GM21360 (cell line): ENCODE measurements around the gene DENND5A.
"Not testable (repeated sequence)": the region's sequence is repeated elsewhere in the genome, so short reads cannot be mapped to it uniquely, and the experiment has no call there.

Source experiments
- ATAC-seq: cut with Tn5 transposase; IDR thresholded peaks from one replicate; pipeline ENCODE4 v1.9.1; 2021; ENCODE audit warnings: mild to moderate bottlenecking, moderate library complexity; ENCODE audit not compliant: unreplicated experiment

DENND5A gene

DNA sequence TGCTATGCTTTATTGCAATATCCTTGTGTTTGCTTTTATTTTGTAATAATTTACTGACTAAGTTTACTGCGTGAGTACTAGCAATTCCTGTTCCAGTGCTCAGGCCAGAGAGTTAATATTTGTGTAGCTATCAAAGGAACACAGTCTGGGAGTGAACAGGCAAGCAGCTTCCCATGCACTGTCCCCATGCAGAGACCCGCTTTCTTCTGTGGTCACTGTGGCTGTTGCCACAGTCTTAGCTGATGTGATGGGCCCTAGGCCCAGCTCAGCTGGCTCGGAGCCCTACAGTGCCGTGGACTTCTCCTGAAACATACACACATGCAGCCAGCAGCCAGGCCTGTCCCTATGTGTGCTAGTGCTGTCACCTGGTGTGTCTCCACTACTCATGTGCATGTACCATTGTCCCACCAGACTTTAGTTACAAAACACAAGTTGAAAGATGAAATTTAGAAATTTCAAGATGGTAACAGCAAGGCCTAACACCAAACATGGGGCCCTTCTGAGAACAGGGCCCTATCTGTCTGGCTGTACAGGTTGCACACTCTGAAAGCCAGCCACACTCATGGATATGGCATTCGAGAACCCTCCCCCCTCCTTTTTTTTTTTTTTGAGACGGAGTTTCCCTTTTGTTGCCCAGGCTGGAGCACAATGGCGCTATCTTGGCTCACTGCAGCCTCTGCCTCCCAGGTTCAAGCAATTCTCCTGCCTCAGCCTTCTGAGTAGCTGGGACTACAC is 161.4 kb downstream of the DENND5A start:
- ATAC-seq: no peak

DNA sequence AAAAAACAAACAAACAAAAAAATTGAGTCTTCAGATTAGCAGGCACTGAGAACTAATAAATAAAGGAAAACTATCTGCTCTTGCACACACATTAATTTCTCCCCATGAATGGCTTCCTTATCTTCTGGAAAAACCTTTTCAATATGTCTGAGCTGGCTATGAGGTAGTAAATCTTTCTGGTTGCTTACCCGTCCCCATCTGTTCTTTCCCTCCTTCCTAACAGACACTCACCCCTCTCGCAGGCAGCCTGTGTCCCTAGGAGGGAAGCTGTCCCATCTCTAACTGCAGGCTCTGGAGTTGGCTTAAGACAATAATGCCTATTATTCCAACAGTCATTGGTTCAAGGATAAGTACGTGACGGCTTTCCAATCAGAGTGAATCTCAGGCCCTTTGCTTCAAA is 165.5 kb downstream of the DENND5A start:
- no peak for ATAC-seq

DNA sequence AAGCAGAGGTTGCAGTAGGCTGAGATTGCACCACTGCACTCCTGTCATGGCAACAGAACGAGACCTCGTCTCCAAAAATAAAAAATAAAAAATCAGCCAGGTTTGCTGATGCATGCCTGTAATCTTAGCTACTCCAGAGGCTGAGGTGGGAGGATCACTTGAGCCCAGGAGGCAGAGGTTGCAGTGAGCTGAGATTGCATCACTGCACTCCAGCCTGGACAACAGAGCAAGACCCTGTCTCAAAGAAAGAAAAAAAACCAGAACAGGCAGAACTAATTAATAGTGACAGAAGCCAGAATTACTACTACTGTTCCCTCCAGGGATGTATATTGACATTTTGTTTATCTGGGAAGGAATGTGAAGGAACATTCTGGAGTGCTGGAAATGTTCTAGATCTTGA is 166.7 kb downstream of the DENND5A start:
- not testable (repeated sequence) for ATAC-seq

DNA sequence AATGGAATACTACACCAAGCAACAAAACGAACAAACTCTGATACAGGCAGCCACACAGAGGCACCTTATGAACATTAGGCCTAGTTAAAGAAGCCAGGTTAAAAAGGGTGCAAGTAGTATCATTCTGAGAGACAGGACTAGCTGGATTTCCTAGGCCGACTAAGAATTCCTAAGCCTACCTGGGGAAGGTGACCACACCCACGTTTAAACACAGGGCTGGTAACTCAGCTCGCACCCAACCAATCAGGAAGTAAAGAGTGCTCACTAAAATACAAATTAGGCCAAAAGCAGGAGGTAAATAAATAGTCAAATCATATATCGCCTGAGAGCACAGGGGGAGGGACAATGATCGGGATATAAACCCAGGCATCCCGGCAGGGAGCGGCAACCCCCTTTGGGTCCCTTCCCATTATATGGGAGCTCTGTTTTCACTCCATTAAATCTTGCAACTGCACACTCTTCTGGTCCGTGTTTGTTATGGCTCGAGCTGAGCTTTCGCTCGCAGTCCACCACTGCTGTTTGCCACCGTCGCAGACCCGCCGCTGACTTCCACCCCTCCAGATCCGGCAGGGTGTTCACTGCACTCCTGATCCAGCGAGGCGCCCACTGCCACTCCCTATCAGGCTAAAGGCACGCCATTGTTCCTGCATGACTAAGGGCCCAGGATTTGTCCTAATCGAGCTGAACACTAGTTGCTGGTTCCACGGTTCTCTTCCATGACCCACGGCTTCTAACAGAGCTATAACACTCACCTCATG is 167.8 kb downstream of the DENND5A start:
- not testable (repeated sequence) for ATAC-seq

DNA sequence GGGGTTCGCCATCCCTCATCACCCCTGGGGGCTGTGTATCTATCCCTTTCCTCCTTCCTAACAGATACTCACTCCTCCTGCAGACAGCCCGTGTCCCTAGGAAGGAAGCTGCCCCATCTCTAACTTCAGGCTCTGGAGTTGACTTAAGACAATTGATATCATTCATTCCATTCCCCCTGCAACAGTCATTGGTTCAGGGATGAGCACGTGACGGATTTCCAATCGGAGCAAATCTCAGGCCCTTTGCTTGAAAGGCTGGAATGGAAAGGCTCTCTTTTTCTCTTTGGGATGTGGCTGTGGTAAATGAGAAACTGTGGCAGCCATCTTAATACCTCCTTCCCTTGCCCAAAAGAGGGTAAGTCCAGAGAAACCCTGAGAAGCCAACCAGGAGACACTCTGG is 168.7 kb downstream of the DENND5A start:
- ATAC-seq: no peak

DNA sequence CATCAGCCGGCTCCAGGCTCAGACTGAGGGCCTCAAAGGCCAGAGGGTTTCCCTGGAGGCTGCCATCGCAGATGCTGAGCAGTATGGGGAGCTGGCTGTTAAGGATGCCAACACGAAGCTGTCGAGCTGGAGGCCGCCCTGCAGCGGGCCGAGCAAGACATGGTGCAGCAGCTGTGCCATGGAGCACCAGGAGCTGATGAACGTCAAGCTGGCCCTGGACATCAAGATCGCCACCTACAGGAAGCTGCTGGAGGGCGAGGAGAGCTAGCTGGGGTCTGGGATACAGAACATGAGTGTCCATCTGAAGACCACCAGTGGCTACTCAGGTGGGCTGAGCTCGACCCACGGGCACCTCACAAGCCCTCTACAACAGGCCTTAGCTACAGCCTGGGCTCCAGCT is 169.7 kb downstream of the DENND5A start:
- ATAC-seq: no peak

DNA sequence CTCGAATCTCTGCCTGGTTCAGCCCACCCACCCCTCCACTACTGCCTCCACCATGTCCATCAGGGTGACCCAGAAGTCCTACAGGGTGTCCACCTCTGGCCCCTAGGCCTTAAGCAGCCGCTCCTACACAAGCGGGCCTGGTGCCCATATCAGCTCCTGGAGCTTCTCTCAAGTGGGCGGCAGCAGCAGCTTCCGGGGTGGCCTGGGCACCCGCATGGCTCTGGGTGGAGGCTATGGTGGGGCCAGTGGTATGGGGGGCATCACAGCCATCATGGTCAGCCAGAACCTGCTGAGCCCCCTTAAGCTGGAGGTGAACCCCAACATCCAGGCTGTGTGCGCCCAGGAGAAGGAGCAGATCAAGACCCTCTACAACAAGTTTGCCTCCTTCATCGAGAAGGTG is 170.7 kb downstream of the DENND5A start:
- ATAC-seq: no peak

DNA sequence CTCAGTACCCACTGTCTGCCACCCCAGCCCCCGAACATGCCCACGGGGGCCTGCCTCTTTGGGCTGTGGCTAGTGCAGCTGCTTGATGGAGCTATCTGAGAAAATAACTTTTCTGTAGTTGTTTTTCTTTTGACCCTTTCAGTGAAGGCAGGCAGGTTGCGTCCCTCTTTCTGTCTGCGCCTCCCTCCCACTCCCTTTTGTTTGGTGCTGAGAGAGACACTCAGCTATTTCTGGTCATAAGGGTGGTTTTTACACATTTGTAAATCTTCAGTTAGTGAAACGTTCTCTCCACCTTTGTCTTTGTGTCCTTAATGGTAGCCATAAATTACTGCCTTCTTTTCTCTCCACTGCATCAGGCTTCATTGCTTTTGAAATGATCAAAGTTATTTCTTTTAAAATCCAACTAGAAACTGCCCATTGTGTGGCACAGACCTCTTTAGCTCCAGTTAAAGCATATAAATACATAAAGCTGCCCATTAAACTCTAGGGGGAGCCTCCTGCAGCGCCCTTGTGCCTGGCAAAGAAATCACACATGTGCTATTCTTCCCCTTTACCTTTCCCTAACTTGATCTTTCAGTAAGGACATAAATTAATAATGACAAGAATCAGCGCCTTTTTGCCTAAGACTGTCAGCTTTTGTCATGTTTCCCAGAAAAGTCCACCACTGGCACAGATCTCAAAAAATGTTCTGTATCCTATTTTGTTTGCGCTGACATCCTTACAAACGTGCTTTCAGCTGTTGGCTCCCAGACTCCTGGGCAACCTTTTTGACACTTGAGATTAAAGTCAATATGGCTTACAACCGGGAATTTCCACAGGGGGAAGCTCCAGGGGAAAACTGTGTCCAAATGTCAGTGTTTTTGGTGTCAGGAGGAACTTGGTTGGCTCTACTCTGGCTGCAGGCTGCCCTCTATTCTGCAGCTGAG is 172.0 kb downstream of the DENND5A start:
- no peak for ATAC-seq

DNA sequence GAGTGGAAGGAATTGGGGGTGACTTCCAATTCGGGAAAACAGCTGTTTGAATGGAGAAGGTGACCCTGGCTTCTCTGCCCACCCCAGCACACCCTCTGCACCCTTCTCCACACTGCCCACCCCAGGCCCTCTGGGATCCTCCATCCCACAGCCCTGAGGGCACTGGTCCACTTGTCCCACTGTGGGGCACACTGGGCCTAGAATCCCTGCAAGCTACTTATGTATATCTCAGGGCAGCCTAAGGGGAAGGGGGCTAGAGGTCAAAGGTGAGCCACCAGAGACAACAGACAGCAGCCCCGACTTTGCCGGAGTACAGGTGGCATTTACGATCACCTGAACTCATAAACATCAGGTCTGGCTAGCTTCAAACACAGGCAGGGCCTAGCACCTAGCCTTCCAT is 173.1 kb downstream of the DENND5A start:
- ATAC-seq: no peak

DNA sequence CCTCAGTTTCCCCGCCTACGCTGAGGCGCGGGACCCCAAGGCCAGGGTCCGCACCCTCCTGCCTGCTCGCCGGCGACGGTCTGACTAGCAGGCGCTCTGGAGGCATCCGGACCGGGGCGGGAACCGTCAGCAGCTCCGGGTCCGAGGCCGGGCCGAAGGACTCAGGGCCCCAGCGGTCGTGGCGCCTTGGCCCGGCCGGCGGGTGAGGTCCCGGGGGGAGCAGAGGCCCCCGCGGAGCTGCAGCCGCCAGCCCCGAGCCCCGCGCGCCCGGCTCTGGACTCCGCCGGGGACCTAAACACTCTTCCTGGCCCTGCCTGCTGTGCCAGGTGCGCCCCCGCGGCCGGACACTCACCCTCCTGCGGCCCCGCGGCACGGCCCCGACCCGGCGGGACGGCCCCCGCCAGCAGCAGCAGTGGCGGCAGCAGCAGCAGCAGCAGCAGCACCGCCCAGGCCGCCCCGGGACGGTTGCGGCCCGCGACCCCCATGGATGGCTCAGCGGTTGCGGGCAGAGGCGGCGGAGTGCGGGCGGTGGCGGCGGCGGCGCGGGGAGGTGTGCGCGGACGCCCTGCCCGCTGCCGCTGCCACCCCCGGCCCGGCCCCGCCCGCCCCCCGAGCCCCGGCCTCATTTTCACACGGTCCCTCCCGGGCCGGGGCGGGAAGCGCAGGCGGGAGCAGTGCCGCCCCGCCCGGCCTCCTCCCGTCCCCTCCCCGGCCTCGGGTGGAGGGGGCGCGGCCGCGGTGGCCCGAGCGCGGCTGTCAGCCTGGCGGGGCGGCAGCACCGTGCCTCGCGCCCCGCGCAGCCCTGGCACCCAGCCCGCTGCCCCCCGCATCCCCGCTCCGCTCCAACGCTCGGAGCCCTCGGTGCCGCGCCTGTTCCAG is 173.9 kb downstream of the DENND5A start, which contains the start of gene SCUBE2:
TSS of gene SCUBE2 (minus strand) at position 556 of the 879 bp plus-strand sequence. CDS start at position 485, 71 bp downstream.
- ATAC-seq: no peak

DNA sequence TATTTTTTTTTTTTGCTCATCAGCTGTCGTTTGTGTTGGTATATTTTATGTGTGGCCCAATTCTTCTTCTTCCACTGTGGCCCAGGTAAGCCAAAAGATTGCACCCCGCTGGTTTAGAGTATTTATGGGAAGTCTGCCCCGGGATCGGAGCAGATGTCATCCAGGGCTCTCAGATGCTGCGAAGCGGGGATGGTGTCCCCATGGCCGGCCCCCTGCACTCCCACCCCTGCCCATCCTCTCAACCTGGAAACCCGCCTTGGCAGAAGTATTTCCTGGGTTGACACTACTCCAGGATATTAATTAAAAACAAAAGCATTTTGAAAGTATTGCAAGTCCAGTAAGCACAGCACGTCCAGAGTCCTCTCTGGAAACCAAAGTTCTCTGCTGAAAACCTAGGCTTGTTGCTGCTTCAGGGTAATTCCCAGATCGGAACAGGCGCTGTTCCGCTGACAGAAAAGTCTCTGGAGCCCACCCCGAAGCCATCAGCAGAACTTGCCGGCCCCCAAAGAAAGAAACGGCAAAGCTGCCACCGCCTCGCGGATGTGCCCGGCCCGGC is 174.6 kb downstream of the DENND5A start:
- no peak for ATAC-seq

DNA sequence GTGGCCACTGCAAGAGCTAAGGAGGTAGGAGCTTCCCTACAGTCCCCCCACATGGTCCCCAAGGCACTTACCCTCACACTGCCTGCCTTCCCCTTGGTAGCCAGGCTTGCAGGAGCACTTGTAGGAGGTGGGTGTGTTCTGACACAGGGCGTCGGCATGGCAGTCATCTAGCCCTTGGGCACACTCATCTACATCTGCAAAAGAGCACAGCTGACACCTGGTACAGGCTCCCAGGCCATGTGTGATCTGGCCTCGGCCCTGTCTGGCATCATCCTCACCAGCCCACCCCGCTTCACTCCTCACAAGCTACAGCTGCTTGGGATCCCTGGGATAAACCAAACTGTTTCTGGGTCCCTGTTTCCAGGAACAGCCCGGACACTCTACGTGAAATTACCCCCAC is 175.5 kb downstream of the DENND5A start:
- no peak for ATAC-seq

DNA sequence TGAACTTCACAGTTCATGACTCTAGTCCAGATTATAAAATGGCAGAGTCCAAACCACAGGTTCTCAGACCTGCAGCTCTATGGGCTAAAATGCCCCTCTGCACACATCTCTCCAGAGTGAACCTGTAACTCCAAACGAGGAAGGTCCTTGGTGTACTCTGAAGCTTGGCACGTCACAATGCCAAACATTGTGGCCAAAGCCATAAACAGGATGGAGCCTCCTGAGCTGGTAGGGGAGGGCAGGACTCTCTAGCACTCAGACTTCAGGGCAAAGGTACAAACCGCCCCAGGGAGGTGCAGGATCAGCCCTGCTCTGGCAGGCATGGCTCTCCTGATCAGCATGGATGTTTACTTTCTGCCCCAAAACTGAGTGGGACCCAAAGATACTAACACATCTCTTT is 176.1 kb downstream of the DENND5A start:
- no peak for ATAC-seq
